Activated T-helper 9 cell treated with anti-CD3 and anti-CD28 coated beads, Interleukin-2, amount 50 U/mL, for 16 hours (primary cell): Measurements from ENCODE around the gene N4BP2.

ENCODE experiments used
- DNase-seq: peaks from one replicate; pipeline ENCODE4 v3.0.0-alpha.2; 2020; ENCODE audit warnings: low read depth

Gene N4BP2

DNA sequence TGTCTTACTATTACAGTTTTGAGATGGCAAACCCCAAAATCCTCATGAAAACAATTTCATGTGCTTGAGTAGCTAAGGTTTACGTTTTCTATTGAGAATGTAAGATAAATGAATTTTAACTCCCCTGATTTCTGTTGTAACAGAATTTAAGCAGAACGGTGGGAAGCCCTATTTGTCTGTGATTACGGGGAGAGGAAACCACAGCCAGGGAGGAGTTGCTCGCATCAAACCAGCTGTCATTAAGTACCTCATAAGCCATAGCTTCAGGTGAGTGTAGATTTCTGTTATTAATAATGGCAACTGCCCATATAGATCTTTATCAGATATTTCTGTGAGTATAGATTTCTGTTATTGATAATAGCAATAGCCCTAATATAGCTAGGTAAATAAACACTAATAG is 96.0 kb downstream of the N4BP2 start:
- DNase-seq, result no peak

- no peak for DNase-seq
These were observed 100.8 kb downstream of the N4BP2 start for GRCh38 chr4:40157436-40157835.

GRCh38 chr4:40160258-40160657 is 103.6 kb downstream of the N4BP2 start:
- DNase-seq, result no peak

- no peak for DNase-seq
These were observed 107.8 kb downstream of the N4BP2 start for GRCh38 chr4:40164459-40164858.

- no peak for DNase-seq
These were observed 109.3 kb downstream of the N4BP2 start for GRCh38 chr4:40165916-40166315.

GRCh38 chr4:40168070-40168469 is 111.4 kb downstream of the N4BP2 start:
- DNase-seq, result no peak

- no peak for DNase-seq
These were observed 113.9 kb downstream of the N4BP2 start for GRCh38 chr4:40170588-40170987.

DNA sequence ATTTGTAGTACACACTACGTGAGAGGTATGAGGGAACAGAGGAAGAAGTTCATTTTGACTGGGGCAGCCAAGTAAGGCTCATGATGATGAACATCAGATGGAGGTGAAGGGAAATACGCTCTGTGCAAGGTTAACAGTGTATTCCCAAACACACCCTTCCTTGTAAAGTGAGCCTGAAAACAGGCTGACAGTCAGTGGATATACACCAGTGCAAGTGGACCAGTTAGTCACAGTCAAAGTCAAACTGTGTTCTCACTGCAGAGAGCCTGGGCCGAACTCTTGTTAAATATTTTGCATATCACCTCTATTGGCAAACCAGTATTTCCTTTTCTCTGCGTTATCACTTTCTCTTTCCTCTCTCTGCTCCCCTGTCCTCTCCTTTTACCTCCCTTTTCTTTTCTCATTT is 116.8 kb downstream of the N4BP2 start:
- DNase-seq, result no peak

DNA sequence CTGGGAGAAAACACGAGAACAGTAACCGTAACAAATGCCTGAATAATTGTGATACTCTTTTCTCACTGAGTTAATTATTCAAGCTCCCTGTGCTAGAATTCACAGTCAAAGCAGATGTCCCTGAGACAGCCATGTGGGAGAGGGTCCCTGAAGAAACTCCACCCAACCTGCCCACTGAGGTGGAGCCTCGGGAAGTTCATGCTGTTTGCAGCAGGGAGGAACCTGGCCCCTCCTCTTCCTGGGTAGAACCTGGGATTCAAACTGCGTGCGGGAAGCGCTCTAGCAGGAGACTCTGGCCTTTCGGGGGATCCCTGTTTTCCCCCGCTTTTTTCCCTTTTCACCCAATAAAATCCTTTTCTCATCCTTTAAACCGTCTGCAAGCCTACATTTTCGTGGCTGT is 120.0 kb downstream of the N4BP2 start:
- DNase-seq, result no peak

DNA sequence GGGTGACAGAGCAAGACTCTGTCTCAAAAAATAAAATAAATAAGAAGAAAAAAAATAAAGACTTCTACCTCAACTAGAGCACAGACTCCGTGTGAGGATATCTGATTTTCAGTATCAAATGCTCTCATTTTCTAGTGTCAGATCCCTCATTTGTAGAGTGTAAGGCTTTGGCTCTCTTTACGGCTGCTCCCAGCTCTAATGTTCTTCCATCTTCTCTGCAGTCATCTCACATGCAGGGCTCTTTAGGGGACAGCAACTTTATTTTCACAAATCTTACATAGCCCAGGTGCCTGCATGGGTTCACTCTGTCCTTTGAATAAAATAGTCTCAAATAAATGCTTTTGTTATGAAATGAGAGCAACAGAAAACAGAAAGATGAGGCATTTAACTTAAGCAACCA is 120.9 kb downstream of the N4BP2 start:
- no peak for DNase-seq

- no peak for DNase-seq
These were observed 122.0 kb downstream of the N4BP2 start for GRCh38 chr4:40178672-40179071.

DNA sequence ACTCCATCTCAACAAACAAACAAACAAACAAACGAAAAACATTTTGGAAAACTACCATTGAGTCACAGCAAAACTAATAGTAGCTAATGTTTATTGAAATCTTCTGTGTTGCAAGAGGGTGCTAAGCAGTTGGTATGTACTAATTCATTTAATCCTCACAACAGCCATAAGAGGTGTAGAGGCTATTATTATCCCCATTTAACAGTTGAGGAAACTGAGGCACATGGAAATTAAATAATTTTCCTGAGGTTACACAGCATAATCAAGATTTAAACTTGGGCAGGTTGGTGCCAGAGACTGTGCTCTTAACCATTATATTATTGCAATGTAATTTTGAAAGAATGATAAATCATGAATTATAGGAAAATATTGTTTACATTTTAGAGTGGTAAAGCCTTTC is 122.7 kb downstream of the N4BP2 start:
- DNase-seq, result no peak

- no peak for DNase-seq
These were observed 123.7 kb downstream of the N4BP2 start for GRCh38 chr4:40180356-40180755.

- no peak for DNase-seq
These were observed 125.4 kb downstream of the N4BP2 start for GRCh38 chr4:40182001-40182400.

DNA sequence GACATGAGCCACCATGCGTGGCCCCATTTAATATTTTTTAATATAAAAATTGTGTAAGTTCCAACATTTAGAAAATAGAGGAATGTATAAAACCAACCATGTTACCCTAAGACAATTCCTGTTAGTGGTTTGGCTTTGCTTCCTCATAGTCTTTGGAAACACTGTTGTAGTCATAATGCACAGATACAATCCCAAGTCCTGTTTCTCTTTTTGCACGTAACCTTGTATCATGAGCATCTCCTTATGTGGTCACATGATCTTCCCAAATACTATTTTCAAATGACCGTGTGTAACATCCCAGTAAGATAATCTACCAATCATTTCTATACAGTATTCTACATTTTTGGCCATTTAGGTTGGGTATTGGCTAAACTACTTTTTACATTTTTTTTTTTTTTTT is 126.3 kb downstream of the N4BP2 start:
- DNase-seq, result no peak

GRCh38 chr4:40183615-40184411 is 127.2 kb downstream of the N4BP2 start:
- DNase-seq, result no peak

DNA sequence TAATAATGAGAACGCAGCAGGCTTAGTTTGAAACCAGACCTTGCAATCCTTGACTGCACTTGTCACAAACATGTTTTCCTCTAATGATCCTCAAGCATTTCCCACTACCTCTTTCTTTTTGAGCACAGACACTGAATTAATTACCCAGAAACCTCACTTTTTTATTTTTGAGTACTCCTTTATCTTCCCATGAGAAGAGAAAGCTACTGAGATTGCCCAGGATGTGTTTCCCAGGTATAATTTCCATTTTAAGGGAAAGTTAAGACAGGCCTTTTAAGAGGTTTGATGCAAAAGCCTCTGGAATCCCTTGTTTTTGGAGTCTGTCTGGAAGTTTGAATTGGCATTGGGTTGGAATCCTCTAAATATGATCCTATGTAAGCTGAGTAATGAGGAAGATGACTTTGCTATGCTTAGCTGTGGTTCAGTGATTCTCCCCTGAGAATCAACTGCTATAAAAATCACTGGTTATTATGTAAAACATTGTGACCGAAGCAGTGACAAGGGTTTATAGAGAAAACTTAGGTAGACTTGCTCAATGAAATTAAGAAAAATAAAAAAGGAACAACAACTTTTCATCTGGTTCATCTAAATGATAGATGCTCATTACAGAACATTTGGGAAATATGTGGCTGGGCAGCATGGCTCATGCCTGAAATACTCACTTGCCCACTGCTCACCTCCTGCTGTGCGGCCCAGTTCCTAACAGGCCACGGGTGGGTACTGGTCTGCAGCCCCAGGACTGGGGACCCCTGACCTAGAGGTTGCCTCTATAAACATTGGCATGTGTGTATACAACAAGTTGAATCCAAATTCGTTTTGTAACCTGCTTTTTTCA is 129.4 kb downstream of the N4BP2 start:
- no peak for DNase-seq

- no peak for DNase-seq
These were observed 130.0 kb downstream of the N4BP2 start for GRCh38 chr4:40186665-40187014.

DNA sequence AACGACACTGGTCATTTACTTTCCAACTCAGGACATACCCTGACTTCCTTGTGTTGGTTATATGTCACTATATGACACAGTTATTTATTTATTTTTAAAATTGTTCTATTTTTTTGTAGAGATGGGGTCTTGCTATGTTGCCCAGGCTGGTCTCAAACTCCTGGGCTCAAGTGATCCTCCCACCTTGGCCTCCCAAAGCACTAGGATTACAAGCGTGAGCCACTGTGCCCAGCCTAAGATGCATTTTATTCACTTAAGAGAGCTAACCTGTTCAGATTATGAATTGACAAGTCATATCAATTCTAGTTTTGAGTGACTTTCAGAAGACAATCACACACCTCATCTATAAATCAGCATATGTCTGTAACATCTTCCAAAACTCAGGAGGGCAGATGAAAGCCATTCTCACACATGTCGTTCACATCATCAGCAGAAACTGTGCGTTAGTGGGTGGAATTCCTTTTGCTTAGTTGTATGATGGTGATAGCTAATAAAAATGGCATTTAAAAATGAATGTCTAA is 130.8 kb downstream of the N4BP2 start:
- DNase-seq, result no peak

DNA sequence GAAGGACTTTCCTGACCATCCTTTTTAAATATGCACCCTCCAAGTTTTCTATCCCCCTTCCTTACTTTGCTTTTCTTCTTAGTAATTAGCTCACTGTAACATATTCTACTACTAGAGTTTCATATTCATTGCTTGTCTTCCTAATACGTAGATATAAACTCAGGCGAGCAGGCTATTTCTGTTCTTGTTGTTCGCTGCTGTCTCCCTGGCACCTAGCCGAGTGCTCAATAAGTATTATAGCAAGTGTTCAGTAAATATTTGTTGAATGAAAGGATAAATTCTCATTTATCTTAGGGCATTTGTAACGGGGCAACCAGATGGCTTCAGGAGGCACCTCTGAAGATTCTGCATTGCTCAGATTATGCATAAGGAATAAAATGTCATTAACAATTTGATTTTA is 133.4 kb downstream of the N4BP2 start:
- no peak for DNase-seq

GRCh38 chr4:40190465-40190864 is 133.8 kb downstream of the N4BP2 start:
- DNase-seq, result no peak

DNA sequence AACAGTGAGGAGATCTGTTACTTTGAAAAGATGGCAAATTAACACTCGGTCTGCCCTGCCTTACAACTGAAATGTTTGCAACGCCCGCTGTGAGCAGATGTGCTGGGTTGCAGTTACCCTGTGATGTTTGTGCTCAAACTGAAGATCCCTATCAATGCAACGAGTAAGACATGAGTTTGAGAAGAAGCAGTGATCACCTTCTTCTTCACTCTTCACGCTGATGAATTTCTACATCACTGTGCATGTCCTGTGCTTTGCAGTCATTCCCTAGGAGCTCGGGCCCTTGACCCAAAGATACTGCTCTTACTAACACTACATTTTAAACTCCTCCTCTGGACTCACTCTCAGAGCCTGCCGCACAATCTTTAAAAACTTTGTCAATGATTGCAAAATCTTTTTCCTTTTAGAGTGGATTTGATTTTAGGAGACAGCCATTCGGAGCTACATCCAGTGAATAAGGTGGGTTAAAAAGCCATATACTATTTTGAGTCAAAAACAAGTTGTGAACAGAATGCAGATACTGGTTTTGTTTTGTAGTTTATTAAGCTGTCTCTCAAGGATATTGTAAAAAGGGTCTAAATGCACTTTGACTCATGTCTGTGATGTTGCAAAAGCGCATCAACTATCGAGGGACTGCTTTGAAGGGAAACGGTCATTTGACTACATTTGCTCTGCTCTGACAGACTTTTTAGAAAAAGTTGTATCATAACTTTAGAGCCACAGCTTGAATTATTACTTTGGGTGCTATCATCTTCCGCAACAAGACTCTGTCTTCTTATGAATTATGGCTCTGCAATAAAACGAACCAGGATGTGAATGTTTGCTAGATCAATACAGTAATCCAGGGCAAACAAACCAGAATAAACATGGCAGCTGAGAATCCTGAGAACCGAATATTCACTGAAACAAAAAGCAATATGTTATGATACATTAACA is 134.5 kb downstream of the N4BP2 start:
- DNase-seq, result no peak
